Measurements from ENCODE around the gene RELL1. TPM values are rescaled to one million over a fixed set of nuclear protein-coding genes. Genes with fewer than 3 reads are reported as not detected.

Gene RELL1, protein sequence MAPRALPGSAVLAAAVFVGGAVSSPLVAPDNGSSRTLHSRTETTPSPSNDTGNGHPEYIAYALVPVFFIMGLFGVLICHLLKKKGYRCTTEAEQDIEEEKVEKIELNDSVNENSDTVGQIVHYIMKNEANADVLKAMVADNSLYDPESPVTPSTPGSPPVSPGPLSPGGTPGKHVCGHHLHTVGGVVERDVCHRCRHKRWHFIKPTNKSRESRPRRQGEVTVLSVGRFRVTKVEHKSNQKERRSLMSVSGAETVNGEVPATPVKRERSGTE
- polyA plus RNA-seq: 1 to 10 TPM; 1.5 to 9.3 (median 5.3) TPM

GRCh38 chr4:37686373-37687193, at the start of gene RELL1:
RELL1 (minus strand) TSS chr4:37686376; CDS start chr4:37686287, 89 bp downstream.
- H3K27ac ChIP-seq (ENCODE audit: low read depth, low read length): peak within 1 kb of the TSS; percentile 92
- WGBS, 3 donors: 0 to 1% (median 1%) methylated on average over 54 to 58 of the region's 58 CpGs

DNA sequence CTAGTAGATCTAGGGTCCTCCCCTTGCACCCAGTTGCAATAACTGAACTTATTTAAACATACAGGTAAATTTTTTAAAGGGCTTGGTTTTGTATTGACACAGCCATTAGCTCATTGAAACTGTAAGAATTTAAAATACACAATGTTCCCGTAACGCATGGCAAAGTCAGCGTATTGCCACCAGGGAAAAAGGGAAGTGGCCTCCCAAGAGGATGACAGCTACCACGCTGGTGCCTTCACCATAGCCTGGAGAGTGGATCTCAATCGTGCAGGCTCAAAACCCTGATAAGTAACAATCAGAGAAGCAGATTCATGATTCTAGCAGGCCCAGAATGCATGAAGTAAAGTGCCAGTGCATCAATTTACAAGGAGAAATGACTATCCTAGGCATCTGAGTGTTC, 49.4 kb upstream of the RELL1 start:
- H3K27ac ChIP-seq (ENCODE audit: low read depth, low read length): no peak overlapping the region
- WGBS, 3 donors: 57 to 89% (median 59%) methylated on average over 5 of the region's 5 CpGs

DNA sequence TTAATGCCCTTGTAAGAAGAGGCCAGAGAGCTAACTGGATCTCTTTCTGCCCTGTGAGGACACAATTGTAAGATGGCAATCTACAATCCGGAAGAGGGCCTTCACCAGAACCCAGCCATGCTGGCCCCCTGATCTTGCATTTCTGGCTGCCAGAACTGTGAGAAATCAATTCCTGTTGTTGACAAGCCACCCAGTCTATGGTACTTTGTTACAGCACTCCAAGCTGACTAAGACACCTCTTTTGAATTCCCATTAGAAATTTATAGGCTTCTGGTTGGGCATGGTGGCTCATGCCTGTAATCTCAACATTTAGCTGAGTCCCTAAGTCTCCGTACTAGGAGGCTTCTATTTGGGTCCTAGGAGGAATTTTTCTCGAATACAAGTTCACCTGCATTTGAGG, 48.8 kb upstream of the RELL1 start:
- H3K27ac ChIP-seq (ENCODE audit: low read depth, low read length): no peak overlapping the region
- 90 to 93% (median 93%) methylated on average over 3 of the region's 3 CpGs for WGBS, 3 donors

DNA sequence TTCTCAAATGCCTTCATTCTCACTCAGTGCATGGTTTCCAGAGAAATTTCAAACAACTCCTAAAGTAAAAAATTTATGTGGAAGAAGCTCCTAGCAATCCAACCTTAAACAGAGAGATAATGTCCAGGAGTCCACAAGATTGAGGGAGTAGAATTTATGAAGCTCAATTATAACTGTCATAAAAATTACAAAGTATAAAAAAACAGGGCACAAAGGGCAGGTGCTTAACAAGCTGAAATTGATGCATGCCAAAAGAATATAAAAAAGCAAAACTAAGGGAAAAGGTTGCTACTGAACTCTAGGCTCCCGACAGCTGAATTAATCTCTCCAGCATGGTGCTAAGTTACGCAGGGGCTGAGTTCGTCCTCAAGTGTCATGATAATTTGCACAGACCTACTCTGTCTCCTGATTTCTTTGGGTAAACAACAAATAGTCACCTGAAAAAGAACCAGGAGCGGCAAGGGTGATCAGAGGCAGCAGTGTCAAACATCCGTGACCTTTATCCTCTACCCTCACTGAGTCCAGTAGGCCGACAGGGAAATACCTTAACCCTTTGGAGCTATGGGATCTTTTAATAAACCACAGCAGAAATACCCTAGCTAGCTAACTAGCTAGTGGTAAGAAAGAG, 47.2 kb upstream of the RELL1 start:
- WGBS, 3 donors: 52 to 78% (median 74%) methylated on average over 6 of the region's 6 CpGs
- no peak overlapping the region for H3K27ac ChIP-seq (ENCODE audit: low read depth, low read length)

DNA sequence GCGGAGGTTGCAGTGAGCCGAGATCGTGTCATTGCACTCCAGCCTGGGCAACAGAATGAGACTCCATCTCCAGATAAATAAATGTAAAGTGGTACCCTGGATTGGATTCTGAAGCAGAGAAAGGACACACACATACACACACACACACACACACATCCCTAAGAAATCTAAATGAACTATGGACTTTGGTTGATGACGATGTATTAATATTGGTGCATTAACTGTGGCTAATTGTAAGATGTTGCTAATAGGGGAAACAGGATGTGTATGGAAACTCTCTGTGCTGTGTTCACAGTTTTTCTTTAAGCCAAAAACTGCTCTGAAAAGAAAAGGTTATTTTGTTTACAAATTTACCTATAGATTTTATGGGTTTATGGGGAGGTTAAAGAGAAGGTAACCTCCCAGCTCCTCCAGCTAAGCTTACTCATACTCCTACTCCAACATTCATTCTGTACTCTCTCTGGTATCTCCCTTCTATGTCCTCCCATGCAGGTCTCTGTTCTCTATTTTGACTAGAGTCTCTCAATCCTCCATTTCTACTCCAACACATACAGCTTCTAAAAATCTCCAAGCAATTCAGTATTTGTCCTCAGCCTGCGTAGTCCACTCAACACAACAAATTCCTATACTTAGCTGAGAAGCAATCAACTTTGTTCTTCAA, 46.5 kb upstream of the RELL1 start:
- WGBS, 3 donors: 93 to 99% (median 95%) methylated on average over 5 of the region's 5 CpGs
- no peak overlapping the region for H3K27ac ChIP-seq (ENCODE audit: low read depth, low read length)

DNA sequence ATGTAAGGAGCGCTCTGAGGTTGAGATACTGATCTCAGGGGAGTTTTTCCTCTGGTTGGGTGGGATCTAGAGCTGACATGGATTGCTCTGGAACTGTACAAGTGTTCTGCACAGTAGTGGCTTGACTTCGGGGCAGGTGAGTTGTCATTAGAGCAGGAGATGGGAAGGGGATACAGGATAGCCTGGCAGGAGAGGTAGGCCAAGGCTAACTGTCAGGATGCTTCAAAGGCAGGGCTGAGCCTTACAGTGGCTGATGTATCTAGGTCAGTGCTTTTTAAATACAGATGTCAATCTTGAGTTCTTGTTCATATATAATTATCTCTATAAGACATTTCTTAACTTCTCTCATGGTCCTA, 43.5 kb upstream of the RELL1 start:
- no peak overlapping the region for H3K27ac ChIP-seq (ENCODE audit: low read depth, low read length)
- 89 to 93% (median 90%) methylated on average over 2 of the region's 2 CpGs for WGBS, 3 donors

- no peak overlapping the region for H3K27ac ChIP-seq (ENCODE audit: low read depth, low read length)
Observed at GRCh38 chr4:37728064-37728463, 41.9 kb upstream of the RELL1 start.

DNA sequence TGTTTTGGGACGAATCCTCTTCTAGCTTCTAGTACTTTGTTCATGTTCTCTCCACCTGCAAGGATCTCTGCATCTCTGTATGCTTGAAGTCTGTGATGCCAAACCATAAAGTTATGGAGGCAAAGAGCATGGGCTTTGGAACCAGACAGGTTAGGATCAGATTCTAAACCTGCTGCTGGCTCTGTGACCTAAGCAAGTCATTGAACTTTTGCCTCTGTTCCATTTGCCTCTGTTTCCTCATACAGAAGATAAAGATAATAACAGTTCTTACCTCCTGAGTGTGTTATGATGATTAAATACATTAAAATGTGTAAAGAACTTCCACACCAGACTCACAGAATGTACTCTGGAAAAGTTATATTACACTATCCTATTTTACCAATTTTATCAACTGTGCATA, 41.5 kb upstream of the RELL1 start:
- H3K27ac ChIP-seq (ENCODE audit: low read depth, low read length): no peak overlapping the region
- WGBS, 3 donors: 89 to 97% (median 90%) methylated on average over 1 of the region's 1 CpG

- WGBS, 3 donors: 90 to 92% (median 91%) methylated on average over 4 of the region's 4 CpGs
- H3K27ac ChIP-seq (ENCODE audit: low read depth, low read length): no peak overlapping the region
Observed at GRCh38 chr4:37726666-37727065, 40.5 kb upstream of the RELL1 start.

DNA sequence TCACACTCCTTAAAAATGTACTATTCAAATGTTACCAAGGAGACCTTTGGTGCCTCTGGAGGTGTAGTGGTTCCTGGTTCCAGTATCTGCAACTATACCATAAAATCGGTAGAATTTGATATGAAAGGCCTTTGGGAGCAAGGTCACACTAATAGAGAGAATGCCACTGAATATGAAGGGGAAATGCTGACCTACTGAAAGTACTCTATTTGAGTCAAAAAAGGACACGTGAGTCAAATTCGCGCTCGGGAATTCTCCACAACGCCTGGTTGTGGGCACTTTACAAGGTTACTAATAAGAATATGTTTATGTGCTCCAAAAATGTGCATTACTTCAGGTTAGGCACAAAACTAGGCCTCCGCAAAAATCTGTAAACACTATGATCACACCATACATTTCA, 39.5 kb upstream of the RELL1 start:
- H3K27ac ChIP-seq (ENCODE audit: low read depth, low read length): no peak overlapping the region
- 94 to 97% (median 96%) methylated on average over 7 of the region's 7 CpGs for WGBS, 3 donors

GRCh38 chr4:37723067-37723466, 36.9 kb upstream of the RELL1 start:
- H3K27ac ChIP-seq (ENCODE audit: low read depth, low read length): no peak overlapping the region
- WGBS, 3 donors: 92 to 100% (median 98%) methylated on average over 1 of the region's 1 CpG

DNA sequence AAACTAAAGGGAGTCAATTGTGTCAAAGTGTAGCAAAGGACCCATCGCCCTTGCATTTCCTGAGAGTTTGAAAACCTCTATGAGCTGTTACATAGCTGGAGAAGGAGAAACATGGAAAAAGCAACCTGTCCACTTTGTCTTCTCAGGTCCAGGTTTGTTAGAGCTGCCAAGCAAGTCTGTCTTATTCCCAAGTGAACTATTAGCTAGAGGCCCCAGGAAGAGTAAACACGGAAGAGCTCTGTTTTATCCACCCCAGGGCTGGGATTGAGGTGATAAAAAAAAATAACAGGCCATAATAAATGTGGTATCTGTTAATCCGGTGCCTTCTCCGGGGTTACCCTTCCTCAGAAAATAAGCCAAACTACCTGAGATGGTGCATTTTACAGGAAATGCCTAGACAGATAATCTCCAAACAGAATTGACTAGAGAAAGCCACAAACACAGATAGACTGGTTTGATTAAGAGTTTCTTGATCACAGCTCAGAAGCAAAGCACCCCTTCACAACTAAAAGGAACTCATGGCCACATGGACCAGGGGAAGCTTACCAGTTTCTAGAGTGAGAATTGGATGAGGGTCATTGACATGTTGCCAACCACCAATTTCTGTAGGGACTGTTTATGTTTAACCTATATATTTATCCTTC, 35.9 kb upstream of the RELL1 start:
- 44 to 83% (median 81%) methylated on average over 4 of the region's 4 CpGs for WGBS, 3 donors

GRCh38 chr4:37719021-37719420, 32.8 kb upstream of the RELL1 start:
- H3K27ac ChIP-seq (ENCODE audit: low read depth, low read length): no peak overlapping the region
- 96 to 97% (median 96%) methylated on average over 1 of the region's 1 CpG for WGBS, 3 donors

More for the DNA sequence above, 35.9 kb upstream of the RELL1 start:
- H3K27ac ChIP-seq (ENCODE audit: low read depth, low read length): no peak overlapping the region

- H3K27ac ChIP-seq (ENCODE audit: low read depth, low read length): no peak overlapping the region
- 67 to 78% (median 77%) methylated on average over 4 of the region's 4 CpGs for WGBS, 3 donors
Observed at GRCh38 chr4:37717576-37717975, 31.4 kb upstream of the RELL1 start.

GRCh38 chr4:37715889-37716402, 29.8 kb upstream of the RELL1 start:
- WGBS, 3 donors: 63 to 72% (median 71%) methylated on average over 4 of the region's 4 CpGs
- H3K27ac ChIP-seq (ENCODE audit: low read depth, low read length): no peak overlapping the region

DNA sequence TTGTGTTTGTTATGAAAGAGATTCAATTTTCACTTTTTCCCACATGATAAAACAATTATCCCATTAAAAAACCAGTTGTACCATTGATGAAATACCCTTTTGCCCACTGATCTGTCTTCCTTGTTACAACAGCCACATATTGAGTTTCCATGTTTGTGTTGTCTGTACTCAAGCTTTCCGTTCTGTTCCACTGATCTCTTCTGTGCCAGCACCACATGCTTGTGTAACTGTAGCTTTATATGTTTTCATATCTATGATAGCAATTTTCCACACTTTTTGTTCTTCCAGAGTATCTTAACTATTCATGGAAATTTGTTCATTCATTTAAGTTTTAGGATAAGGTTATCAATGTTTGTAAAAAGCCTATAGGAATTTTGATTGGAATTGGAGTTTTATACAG, 24.3 kb upstream of the RELL1 start:
- no peak overlapping the region for H3K27ac ChIP-seq (ENCODE audit: low read depth, low read length)
- WGBS, 3 donors: 68 to 91% (median 79%) methylated on average over 1 of the region's 1 CpG

GRCh38 chr4:37706032-37706431, 19.9 kb upstream of the RELL1 start:
- 96% methylated on average over 3 of the region's 3 CpGs for WGBS, 3 donors

DNA sequence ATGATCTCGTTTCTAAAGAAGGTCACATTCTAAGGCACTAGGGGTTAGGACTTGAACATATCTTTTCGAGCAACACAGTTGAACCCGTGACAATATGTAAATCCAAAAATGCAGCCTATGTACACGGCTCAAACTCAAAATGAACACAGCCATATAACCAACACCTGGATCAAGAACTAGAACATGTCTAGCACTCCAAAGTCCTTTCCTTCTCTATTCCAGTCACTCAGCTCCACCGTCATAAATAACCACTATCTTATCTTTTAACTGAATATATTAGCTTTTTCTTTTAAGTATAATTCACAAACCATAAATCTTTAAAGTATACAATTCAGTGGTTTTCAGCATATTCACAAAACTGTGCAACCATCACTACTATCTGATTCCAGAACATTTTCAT, 19.4 kb upstream of the RELL1 start:
- H3K27ac ChIP-seq (ENCODE audit: low read depth, low read length): no peak overlapping the region
- WGBS, 3 donors: 84 to 93% (median 88%) methylated on average over 5 of the region's 5 CpGs

More at GRCh38 chr4:37706032-37706431, 19.9 kb upstream of the RELL1 start:
- H3K27ac ChIP-seq (ENCODE audit: low read depth, low read length): no peak overlapping the region

Measured in adipose tissue (tissue), 3 donors.